GM18951 (cell line): ENCODE results near the gene NTRK2.

Source experiments
- POLR2A ChIP-seq: IDR thresholded peaks from 4 replicates; pipeline ENCODE4 v1.6.1; 2011; ENCODE audit warnings: mild to moderate bottlenecking; ENCODE audit not compliant: insufficient read length, insufficient read depth; ENCODE audit errors: extremely low read depth
- in situ Hi-C: fragments of 300-500 bp; cut with MboI; formaldehyde crosslinking; loops from one replicate; pipeline ENCODE4 v1.12.0; 2022; ENCODE audit warnings: low sequenced_read_pairs, mixed read lengths, inconsistent platforms; ENCODE audit not compliant: unreplicated experiment

Gene NTRK2

DNA sequence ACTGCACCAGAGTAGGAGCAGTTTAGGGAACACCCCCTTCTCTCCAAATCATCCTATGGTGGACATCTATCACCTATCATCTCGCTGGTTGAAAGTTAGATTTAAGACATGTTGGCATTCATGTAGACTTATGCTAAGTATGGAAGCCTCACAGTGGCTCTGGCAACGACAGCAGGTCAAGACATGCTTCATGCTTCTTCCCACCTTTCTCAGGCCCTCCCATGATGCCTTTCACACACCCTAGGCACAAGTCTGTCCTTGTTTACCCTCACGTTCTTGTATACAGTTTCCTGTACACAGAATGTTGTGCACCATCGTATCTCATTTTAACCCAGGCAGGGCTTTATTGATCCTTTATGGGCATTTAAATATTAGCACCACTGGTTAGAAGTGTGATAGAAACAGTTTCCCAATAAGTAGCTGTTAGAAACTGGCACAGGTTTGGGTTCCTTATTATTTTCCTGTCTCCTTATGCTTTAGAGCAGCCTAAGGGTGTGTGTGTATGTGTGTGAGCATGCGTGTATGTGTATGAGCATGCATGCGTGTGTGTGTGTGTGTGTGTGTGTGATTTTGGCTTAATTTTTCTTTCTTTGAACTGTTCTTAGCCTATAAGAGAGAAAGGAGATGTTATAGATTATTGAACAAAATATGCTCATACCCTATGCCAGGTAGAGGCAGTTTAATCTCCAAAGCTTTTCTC lies 160.6 kb downstream of the NTRK2 start:
- in situ Hi-C loops, result no loop called here

DNA sequence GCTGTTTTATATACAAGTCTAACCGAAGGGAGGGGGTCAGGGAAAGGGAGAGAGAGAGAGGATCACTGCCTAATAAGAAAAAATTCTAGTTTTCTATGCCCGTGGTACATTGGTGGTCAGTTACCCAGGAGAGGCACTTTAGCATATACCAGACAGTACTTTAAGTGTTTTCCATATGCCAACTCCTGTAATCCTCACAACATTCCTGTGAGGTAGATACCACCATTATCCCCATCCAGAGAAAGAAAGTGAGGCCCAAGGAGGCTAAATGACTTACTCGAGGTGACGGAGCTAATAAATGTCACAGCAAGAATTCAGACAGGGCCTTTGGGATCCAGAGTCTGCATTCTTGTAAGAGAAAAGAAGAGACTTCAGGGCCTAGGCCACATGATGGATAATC lies 161.8 kb downstream of the NTRK2 start:
- in situ Hi-C loops, result no loop called here
- no peak for TF ChIP-seq POLR2A

More for the DNA sequence above, 160.6 kb downstream of the NTRK2 start:
- TF ChIP-seq POLR2A, result no peak

DNA sequence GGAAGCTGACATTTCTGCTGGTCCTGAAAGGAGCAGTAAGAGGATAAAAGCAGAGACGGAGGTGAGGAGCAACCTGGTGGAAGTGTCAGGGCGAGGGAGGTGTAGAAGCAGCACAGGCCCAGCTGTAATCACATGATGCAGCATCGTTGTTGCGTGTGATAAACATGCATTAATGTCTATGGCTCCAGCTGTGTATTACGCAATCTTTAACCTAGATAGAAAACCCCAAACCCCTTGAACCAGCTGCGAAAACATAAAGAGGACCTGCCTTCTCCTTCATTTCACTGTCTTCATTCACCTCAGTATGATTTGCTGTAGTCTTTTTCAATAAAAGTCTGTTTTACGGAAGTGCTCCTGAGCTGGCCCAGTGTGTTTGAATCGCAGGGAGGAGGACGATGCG lies 162.9 kb downstream of the NTRK2 start:
- in situ Hi-C loops, result no loop called here
- TF ChIP-seq POLR2A, result no peak

DNA sequence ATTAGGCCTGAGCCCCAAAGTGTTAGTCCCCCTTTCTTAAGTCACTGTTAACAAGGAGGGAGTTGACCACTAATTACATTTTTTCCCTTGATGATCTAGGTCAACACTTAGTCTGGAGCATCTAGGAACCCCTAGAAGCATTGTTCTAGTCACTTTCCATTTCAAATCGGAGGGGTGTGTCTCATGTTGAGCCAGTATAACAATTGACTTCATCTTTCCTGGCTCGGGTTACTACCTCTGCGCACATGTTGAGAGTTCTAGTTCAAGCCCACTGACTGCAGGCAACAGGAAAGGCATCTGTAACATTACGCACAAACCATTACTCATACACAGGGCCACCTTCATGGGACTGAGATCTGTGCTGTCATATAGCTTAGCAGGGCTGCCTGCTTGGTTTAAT lies 164.9 kb downstream of the NTRK2 start:
- in situ Hi-C loops, result no loop called here
- TF ChIP-seq POLR2A, result no peak

DNA sequence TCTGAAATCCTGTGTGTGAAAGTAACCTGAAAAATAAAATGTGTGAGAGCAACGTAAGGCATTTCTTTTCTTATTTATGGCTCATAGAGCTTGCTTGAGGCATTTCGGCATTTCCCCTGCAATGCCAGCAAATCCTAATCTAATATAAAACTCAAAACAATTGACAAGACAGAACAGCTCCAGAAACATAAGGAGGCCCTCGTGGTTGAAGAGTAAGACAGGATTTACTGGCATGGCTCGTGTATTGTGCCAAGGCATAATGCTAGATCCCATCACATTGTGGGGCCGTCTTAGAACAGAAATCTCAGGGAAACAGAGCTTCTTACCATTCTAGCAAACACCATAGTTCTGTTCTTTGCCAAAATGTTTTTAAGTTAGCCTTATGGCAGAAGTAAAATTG lies 166.2 kb downstream of the NTRK2 start:
- TF ChIP-seq POLR2A, result no peak
- in situ Hi-C loops, result no loop called here

DNA sequence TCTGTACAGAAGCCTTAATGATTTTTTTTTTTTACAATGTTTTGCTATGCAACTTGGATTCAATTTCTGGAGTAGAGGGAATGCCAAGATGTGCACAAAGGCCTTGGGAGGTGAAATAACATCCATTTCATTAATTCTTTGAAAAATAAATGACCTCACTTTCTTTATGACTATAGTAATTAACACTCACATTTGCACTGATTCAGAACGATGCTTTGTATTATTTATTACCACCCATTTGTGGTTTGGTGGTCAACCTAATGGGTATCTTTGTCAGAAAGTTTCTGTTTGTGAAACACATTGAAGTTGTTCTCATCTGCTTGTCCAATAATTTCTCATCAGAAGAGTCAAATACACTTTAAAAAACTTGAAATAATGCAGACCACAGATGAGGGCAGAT lies 169.3 kb downstream of the NTRK2 start:
- in situ Hi-C loops, result no loop called here
- no peak for TF ChIP-seq POLR2A

DNA sequence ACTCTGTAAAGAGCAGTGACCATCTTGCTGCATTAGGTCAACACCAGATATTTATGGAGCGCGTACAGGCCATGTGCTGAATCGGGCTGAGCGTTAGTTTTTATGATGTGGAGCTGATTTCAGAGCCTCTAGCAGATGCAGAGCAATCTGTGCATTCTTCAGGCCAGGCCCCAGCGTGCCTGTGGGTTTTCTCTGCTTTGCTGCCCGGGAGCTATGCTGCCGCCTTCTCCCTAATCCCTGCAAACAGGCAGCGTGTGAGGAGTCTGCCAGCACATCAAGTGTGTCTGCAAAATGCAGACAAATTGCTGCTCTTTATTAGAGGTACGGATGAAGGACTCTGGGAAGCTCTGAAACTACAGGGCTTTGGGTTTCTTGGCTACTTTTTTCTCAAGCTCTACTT lies 170.0 kb downstream of the NTRK2 start:
- TF ChIP-seq POLR2A, result no peak
- in situ Hi-C loops, result no loop called here

DNA sequence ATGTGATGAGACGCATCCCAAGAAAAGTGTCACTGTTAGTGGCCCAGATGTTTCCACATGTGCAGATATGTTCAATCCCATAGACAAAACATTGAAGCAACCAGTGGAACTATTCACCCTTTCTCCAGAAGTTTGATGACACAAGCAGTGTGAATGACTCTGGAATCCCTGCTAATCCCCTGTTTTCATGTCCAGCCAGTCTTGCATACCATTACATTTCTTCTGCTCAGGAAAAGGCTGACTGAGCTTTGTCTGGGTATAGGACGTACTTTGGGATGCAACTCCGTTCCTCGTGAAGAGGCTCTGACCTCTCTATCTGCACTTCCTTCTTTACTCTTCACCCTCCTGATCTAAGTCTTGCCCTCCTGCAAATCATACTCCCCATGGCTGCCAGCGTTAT lies 172.4 kb downstream of the NTRK2 start:
- TF ChIP-seq POLR2A, result no peak
- in situ Hi-C loops, result no loop called here

DNA sequence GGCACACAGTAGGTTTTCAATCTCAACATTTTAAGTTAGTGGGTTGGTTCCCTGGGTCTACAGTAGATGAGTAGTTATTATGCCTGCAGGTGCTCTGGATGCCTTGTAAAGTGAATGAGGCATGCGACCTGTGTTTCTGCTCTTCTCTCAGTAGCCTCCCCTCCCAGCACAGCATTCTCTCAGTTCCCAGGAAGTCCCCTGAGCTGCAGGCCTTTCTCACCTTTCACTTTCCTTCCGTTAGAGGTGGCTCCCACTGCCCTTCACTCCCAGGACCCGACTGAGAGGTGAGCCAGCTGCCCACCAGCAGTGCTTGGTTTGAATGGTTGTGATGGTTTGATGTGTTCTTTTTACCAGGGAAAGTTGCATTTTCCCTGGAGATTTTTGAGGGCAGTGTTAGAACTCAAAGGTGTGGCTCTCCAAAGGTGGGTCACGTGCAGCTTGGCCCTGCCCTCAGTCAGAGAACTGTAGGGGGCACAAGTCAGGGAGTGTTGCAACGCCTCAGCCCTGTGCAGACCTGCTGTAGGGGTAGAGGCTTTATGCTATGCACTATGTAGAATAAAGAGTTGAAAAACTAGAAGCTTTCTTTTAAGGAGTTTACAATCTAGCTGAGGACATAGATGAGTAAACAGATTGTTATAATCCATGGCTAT lies 173.8 kb downstream of the NTRK2 start:
- TF ChIP-seq POLR2A, result no peak
- in situ Hi-C loops, result no loop called here

DNA sequence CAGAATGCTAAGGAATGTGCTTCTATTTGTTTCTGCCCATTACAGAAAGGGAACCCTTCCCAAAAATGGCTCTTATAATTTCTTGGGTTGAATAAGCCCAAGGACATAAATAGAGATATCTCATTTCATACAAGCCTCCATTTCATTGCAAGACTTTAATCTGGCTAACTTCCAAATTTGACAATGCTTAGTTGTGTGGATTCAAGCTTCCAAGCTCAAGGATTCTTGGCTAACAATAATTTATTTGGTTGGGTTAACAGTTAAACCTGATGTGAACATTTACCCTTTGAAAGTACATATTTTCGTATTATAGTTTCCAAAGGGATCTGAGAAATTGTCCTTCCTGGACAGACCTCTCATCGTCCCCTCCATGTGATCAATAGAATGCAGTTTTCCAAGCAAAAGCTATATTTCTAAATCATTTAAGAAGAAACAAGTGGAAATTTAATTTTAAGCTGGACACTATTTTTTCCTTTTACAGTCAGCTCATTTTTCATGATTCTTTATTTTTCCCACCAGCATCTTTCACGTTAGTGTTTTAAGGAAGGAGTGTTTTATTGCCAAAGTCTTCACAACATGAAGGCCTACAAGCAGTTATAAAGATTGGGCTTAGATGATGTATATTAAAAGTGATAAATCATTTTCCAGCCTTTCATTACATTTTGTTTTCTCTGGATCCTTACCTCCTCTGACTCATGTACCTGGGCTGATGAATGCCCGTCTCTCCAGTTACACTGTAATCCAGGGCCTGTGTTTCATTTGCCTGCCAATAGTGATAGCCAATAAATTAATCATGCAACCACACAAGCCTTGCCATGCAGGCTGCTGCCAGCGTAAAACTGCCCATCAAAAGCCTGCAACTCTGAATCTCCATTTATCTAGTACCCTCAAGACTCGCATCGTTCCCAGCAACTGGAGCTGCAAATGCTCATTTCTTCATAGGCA lies 176.7 kb downstream of the NTRK2 start:
- in situ Hi-C loops, result no loop called here
- no peak for TF ChIP-seq POLR2A

DNA sequence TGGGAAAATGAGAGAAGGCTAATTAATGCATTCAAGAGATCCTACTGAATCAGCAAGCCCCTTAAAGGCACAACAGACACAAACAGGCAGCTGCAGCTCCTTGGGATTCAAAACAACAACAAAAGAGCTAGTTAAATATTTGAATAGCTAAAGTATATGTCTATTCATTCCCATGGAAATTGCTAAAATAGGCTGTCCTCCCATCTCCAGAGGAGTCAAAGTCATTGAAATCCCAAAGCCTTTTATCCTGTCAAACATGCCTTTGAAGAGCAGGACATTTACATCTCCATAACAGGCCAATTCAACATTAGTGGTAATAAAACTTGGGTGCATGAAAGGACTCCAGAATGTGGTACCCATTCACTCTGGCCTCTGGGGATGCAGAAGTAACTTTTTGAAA lies 177.4 kb downstream of the NTRK2 start:
- TF ChIP-seq POLR2A, result no peak
- in situ Hi-C loops, result no loop called here

DNA sequence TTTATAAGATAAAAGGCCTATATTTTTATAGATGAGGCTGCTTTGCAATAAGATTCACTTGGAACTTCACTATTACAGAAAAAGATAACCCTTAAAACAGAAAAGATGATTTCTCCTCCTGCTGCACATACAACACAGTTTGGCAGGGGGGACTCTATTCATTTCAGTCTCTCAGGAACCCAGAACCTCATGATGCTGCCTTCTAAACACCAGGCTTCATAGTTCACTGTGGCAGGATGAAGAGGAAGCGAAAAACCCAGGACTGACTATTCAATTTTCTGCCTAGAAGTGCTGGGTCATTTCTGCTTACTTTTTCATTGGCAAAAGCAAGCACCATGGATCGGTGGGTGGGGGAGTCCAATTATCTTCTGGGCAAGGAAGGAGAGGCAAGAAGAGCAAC lies 179.5 kb downstream of the NTRK2 start:
- TF ChIP-seq POLR2A, result no peak
- in situ Hi-C loops, result no loop called here

DNA sequence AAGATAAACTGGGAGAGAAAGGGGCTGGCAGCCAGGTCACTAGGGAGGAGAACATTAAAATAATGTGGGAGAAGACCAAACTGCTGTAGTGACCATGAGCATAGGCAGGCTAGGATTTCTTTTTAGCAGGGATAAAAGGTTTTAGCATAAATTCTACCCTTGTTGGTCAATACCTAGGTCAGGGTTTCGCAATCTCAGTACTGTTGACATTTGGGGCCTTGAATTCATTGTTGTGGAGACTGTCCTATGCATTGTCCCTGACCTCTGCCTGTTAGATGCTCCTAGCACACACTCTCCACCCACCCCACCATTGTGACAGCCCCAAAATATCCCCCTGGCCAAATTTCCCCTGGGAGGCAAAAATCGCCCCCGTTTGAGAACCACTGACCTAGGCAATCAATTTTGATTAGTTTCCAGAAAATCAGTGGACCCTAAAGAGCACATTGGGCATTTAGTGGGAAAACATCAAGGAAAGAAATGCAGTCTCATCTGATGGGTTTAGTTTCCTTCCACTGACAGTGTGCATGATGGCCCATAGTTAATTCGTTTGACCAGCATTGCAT lies 181.4 kb downstream of the NTRK2 start:
- no peak for TF ChIP-seq POLR2A
- in situ Hi-C loops, result no loop called here
